Measurements from ENCODE around the gene LSM8. TPM values are rescaled to one million over a fixed set of nuclear protein-coding genes. Genes with fewer than 3 reads are reported as not detected.

Gene LSM8
- total RNA-seq, 2 experiments from 2014 or later: 47.1 to 49.4 TPM

GRCh38 chr7:118186501-118186900 lies 2.5 kb downstream of the LSM8 start:
- DNase-seq (no peak), ATAC-seq (ENCODE audit: poor library complexity) (no peak)
- Mint-ChIP-seq H3K27me3 (no peaks in the 10 kb centered on the region), H3K9me3 (no peaks in the 10 kb centered on the region), H3K27ac (peak overlapping the region; percentile 53), H3K4me3 (peak overlapping the region; percentile 96), H3K36me3 (ENCODE audit: low read depth) (peaks cover 61% of the 10 kb centered on the region), H3K4me1 (ENCODE audit: low read depth) (peaks cover 51% of the 10 kb centered on the region)
- no peaks in the 10 kb centered on the region for H3K27me3 ChIP-seq (ENCODE audit: control insufficient read depth in 1 of 2, insufficient read depth in 2 of 2, low read length in 2 of 2)
- H3K4me3 ChIP-seq (ENCODE audit: low read length): no peak overlapping the region
- peaks cover 13% of the 10 kb centered on the region for H3K4me1 ChIP-seq (ENCODE audit: insufficient read depth, low read length)
- H3K27ac ChIP-seq (ENCODE audit: low read depth in 1 of 2, low read length in 2 of 2): no peak overlapping the region
- TF ChIP-seq CTCF (IDR thresholded peaks at IDR 0.05): no peak
- CTCF ChIA-PET: interaction anchor here (1.3 kb wide), 1 partner anchor 9 kb away, joined by 4 read pairs; no protein-coding TSS in a partner anchor
- peaks cover 27% of the 10 kb centered on the region for H3K36me3 ChIP-seq (ENCODE audit: insufficient read depth, low read length)
- H3K9me3 ChIP-seq (ENCODE audit: control insufficient read depth in 1 of 2, insufficient read depth in 1 of 2, low read length in 2 of 2): no peaks in the 10 kb centered on the region
- intact Hi-C loops (cut with DNase I, micrococcal nuclease): loop anchor here in 1 of 2 experiments (10.0 kb wide), 1 partner anchor 1972 kb away; the partner anchor contains the start of gene TES
- POLR2A ChIA-PET: no interaction called here

- no peaks in the 10 kb centered on the region for H3K9me3 Mint-ChIP-seq
- Histone ChIP-seq H3K4me1 (ENCODE audit: insufficient read depth, low read length) (no peaks in the 10 kb centered on the region), H3K27ac (ENCODE audit: low read depth in 1 of 2, low read length in 2 of 2) (no peak overlapping the region), H3K9me3 (ENCODE audit: control insufficient read depth in 1 of 2, insufficient read depth in 1 of 2, low read length in 2 of 2) (no peaks in the 10 kb centered on the region), H3K27me3 (ENCODE audit: control insufficient read depth in 1 of 2, insufficient read depth in 2 of 2, low read length in 2 of 2) (no peaks in the 10 kb centered on the region), H3K36me3 (ENCODE audit: insufficient read depth, low read length) (peaks cover 20% of the 10 kb centered on the region), H3K4me3 (ENCODE audit: low read length) (no peak overlapping the region)
- ChIA-PET CTCF (interaction anchor here (1.0 kb wide), 1 partner anchor 41 kb away, joined by 3 read pairs; no protein-coding TSS in a partner anchor), POLR2A (no interaction called here)
- no peak for ATAC-seq (ENCODE audit: poor library complexity)
- H3K27me3 Mint-ChIP-seq: no peaks in the 10 kb centered on the region
- H3K4me1 Mint-ChIP-seq (ENCODE audit: low read depth): peaks cover 14% of the 10 kb centered on the region
- intact Hi-C loops (cut with DNase I, micrococcal nuclease): no loop called here
- TF ChIP-seq CTCF (IDR thresholded peaks at IDR 0.05): no peak
- no peak for DNase-seq
- H3K4me3 Mint-ChIP-seq: no peak overlapping the region
- peaks cover 37% of the 10 kb centered on the region for H3K36me3 Mint-ChIP-seq (ENCODE audit: low read depth)
- H3K27ac Mint-ChIP-seq: no peak overlapping the region
These were observed 10.6 kb downstream of the LSM8 start for GRCh38 chr7:118194571-118194970.

DNA sequence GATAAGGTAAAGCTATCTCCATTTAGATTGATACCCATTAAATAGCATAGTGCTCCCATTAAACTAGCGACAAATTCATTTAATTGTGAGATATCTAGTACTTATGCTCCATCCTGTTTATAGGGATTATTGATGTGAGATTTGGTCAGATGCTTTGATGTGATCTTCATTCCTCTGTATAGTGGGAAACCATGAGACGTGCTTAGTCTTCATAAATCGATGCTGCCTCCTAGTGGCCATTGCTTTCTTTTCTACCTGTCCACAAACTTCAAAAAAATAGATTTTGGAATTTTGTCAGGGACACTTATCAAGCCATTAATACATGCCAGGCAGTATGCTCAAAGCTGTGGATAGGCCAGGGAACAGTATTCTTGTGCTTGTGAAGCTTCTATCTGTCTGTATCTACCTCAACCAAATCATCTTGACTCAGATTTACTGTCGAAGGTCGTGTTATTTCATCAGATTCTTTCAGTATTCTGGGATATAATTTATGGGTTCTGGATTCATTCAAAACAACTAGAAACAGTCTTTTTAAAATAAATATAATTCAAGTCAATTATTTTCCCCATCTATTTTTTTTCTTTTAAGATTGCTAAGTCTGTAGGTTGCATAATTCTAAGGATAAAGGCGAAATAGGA lies 12.0 kb downstream of the LSM8 start:
- Histone ChIP-seq H3K4me1 (ENCODE audit: insufficient read depth, low read length) (no peaks in the 10 kb centered on the region), H3K27ac (ENCODE audit: low read depth in 1 of 2, low read length in 2 of 2) (no peak overlapping the region), H3K36me3 (ENCODE audit: insufficient read depth, low read length) (peaks cover 13% of the 10 kb centered on the region), H3K4me3 (ENCODE audit: low read length) (no peak overlapping the region), H3K27me3 (ENCODE audit: control insufficient read depth in 1 of 2, insufficient read depth in 2 of 2, low read length in 2 of 2) (no peaks in the 10 kb centered on the region), H3K9me3 (ENCODE audit: control insufficient read depth in 1 of 2, insufficient read depth in 1 of 2, low read length in 2 of 2) (no peaks in the 10 kb centered on the region)
- H3K27me3 Mint-ChIP-seq: no peaks in the 10 kb centered on the region
- ChIA-PET POLR2A (no interaction called here), CTCF (interaction anchor here (1.0 to 1.3 kb wide), 3 partner anchors 10 to 42 kb away, joined by 3 to 4 read pairs (median 3); no protein-coding TSS in a partner anchor)
- peaks cover 30% of the 10 kb centered on the region for H3K36me3 Mint-ChIP-seq (ENCODE audit: low read depth)
- ATAC-seq (ENCODE audit: poor library complexity): peak; percentile 77
- peak; percentile 93 for TF ChIP-seq CTCF (IDR thresholded peaks at IDR 0.05)
- H3K4me3 Mint-ChIP-seq: no peak overlapping the region
- intact Hi-C loops (cut with DNase I, micrococcal nuclease): loop anchor here (2.0 to 5.0 kb wide), 3 partner anchors 444 to 984 kb away; no protein-coding TSS in a partner anchor
- H3K4me1 Mint-ChIP-seq (ENCODE audit: low read depth): peaks cover 14% of the 10 kb centered on the region
- H3K9me3 Mint-ChIP-seq: no peaks in the 10 kb centered on the region
- DNase-seq: peak in 10 of 14 experiments; percentile 35 to 77 (median 42)
- peak overlapping the region; percentile 2 for H3K27ac Mint-ChIP-seq
